ENCODE results near the gene GSTM1.

DNA sequence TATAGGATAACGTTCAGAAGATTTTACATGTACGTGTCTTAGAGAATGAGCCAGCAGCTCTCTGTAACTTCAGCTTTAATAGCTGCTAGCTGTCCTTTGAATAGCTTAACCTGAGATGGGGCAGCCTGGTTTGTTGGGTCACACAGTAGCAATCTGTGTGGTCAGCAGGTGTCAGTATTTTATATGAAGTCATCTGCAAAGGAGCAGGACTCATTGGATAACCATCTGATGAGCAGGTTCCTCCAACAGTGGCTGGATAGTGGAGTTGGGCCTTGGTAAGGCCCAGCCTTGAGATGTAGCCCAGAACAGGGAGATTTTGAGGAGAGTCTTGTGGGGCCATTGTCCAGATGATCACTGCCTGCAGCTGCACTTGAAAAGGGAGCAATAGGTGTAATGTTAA, 30.9 kb downstream of the GSTM1 start:
- TF ChIP-seq, protein P1, sequence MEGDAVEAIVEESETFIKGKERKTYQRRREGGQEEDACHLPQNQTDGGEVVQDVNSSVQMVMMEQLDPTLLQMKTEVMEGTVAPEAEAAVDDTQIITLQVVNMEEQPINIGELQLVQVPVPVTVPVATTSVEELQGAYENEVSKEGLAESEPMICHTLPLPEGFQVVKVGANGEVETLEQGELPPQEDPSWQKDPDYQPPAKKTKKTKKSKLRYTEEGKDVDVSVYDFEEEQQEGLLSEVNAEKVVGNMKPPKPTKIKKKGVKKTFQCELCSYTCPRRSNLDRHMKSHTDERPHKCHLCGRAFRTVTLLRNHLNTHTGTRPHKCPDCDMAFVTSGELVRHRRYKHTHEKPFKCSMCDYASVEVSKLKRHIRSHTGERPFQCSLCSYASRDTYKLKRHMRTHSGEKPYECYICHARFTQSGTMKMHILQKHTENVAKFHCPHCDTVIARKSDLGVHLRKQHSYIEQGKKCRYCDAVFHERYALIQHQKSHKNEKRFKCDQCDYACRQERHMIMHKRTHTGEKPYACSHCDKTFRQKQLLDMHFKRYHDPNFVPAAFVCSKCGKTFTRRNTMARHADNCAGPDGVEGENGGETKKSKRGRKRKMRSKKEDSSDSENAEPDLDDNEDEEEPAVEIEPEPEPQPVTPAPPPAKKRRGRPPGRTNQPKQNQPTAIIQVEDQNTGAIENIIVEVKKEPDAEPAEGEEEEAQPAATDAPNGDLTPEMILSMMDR (IDR thresholded peaks at IDR 0.05): no peak
- no peak for TF ChIP-seq EZH2 (IDR thresholded peaks at IDR 0.05; ENCODE audit: borderline replicate concordance, insufficient read depth, low read depth, low read length, poor library complexity, severe bottlenecking)
